ENCODE measurements around the gene LMNB1.

LMNB1 gene

DNA sequence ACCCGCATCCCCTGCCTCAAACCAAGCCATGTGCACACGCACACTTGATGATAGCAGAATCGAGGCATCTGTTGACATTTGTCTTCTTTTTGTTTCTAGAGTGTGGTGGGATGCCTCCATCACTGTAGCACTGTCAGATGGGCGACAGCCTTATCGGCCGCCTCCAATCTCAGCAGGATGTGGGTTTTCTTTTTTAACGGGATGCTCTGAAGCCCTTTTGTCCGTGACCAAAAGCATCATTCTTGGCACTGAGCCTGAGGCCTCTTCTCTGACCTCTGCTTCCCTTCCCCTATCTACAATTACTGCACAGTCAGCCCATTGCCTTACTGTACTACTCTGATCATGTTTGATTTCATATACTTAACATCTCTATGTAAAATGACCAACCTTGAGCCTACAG is 78.3 kb downstream of the LMNB1 start:
- DNase-seq (ENCODE audit: low read depth in 2 of 2), result no peak

DNA sequence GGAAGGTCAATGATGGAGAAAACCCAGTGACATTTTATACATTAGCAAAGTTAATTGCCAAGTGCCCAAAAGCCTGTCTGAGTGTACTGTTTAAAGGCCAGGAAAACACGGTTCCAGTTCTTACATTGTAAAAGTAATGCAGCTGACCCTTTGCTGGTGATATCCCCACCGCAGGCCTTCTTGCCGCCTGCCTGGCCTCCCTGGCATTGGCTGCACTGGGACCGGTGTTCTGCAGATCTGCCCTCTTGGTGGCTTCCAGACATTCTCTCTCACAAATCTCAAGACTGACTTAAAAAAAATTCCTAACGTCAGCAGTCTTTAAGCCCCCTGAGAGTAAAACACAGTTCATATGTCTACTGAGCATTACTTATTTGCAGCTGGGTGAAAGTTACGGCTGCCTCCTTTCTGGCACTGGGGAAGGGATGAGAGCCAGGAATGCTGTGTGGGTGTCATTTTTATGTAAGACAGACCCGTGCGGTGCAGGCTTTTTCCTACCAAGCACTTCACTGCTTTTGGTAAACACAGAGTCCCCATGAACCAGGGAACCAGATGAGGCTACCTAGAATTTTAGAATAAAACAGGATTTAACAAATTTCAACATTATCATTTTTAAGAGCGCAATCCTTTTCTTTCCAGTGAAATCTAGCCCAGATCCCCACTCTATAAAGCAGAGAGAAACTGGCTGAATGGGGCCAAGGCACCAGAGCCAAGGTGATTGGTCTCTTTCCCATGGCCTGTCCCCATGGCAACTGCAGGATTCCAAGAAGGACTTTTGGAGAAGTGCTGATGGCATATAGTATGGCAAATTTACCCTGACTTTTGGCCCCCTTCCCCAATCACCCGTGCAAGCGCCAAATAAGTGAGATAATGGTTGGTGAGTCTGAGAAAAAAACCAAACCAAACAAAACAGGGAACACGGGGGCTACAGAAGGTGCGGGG is 80.8 kb downstream of the LMNB1 start:
- DNase-seq (ENCODE audit: low read depth in 2 of 2), result no peak

DNA sequence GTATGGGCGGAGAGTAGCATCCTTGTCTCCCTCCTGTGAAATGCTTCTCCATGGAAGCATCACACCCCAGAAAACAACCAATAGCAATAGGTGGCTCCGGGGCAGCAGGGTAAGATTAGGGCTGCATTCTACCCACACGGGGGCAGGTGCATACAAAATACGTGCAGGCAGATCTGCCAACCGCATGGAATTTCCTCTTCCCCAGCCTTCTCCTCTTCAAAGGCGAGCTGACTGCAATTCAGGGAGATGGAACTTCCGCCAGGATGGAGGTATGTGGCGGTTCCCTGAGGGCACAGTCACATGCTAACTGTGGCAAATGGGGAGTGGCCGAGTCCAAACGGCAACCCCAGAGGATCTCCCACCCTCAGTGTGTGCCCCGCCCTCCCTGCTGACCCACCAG is 81.5 kb downstream of the LMNB1 start:
- DNase-seq (ENCODE audit: low read depth in 2 of 2), result no peak

DNA sequence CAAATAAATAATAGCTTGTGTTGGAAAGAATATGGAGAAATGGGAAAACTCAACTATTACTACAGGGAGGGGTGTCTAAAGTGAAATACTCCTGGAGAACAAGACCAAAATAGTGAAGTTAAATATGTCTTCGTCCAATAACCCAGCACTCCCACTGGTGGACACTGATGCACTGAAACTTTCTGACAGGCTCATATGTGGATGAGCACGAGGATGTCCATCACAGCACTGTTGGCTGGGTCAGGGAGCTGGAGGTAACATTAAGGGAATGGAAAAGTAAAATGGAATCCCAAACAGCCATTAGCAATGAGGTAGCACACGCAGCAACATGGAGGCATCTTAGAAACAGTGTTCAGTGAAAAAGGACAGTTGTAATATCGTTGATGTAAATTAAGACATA is 86.5 kb downstream of the LMNB1 start:
- DNase-seq (ENCODE audit: low read depth in 2 of 2), result no peak

DNA sequence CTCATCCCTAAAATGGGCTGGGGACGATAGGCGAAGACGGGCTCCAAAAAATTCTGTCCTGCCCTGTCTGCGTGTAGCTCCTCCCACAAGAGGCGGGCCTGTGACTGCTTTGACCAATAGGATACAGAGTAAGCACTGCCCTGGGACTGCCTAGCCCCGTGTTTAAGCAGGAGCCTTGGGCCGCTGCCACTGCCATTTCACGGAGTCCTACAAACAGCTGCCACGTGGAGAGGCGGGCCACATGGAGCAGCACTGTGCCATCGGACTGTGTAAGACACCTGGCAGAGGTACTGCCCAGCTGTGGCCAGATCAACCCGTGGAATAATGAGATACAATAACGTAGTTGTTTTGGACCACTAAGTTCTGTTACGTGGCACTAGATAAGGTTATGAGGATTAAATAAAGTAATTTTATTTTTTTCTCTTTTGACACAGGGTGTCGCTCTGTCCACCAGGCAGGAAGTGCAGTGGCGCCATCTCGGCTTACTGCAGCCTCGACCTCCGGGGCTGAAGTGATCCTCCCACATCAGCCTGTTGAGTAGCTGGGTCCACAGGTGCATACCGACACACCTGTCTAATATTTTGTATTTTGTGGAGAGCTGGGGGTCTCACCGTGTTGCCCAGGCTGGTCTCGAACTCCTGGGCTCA is 87.2 kb downstream of the LMNB1 start:
- no peak for DNase-seq (ENCODE audit: low read depth in 2 of 2)

DNA sequence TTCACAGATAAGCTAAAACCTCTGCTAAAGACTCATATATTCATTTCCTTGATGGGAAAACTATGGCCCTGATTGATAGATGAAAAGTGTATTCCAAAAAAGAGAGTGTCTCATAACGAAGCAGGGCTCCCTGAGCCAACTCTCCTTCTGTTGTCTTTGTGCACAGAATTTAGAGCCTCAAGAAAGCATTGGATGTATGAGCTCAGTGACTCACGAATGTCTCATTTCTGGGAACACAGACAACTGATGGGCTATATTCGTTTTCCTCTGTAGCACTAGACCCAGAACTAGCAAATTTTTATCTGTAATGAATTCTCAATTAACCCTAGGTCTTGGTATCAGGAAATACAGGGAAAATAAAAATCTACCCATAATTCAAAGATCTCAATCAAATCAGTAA is 88.4 kb downstream of the LMNB1 start:
- DNase-seq (ENCODE audit: low read depth in 2 of 2), result no peak

DNA sequence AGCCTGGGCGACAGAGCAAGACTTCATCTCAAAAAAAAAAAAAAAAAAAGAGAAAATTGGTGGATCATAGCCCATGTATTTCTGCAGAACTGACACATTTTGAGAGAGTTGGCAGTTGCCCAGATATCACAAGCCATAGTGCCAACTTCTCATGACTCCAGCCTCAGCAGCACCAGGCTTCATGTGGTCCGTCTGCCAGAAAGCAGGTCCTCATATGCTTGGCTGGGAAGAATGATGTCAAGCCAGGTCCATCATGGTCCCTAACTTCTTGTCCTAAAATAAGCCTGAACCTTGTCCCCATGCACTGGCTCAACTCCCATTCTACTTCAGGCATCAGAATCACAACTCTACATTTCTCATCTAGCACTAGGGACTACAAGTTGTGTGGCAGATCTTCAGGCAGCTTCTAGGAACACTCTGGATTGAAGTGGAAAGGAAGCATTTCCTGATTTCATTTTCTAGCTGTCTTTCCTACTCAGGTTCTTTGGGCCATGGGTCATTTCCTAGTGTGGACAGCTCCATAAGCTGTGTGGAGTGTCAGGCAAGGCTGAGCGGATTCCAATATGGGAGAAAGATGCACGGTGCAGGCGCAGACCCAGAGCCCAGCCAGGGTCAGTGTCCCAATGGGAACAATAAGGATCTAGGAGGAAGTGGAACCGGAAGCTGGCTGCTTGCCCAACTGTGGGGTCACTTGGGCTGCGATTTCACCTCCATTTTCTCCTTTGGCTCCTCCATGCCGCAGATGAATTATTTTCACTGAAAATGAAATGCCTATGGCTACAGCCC is 90.1 kb downstream of the LMNB1 start:
- DNase-seq (ENCODE audit: low read depth in 2 of 2), result no peak

DNA sequence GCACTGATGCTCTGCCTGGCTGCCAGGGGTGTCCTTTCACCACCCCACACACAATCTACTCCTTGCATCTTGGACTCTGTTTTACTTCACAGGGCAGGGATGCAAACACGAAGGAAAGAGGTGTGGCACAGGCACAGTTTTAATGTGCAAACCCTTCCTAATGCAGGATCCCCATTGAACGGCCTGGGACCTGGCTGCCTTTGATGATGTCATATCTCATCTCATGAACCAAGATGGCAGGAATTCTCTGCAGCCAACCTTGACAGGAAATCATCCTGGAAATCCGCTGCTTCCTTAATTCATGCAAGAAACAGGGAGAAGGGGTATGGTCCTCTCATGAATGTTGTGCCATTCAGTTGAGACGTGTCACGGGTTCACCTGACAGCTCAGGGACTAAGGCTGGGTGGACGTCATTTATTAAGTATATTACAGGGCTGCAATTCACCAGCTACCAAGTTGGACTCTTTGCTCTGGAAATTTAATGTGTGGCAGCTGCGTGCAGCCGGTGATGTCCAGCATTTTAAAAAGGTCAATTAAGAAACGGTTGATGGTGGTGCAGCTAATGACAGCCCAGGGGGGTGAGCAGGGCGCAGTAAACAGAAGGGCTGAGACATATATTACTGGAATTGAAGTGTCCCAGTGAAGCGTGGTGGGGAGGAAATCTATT is 91.5 kb downstream of the LMNB1 start:
- DNase-seq (ENCODE audit: low read depth in 2 of 2), result no peak

DNA sequence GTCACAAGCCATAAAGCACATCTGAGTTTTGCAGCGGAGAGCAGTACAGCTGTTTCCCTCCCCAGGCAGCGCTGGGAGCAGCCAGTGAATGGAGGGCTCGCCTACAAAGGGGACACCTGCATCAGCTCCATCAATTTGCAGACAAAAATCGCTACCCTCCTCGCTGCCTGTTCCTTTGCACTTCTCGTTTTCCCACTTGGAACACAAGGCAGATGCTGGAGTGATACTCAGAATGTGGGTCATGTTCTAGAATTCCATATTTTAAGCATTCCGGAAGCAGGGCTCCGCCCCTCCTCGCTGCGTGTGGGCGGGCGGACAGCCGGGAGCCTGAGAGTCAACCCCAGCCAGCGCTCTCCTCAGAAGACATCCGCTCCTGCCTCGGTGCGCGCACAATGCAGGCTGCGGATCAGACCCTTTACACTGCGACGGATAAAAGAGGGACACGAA is 92.1 kb downstream of the LMNB1 start:
- DNase-seq (ENCODE audit: low read depth in 2 of 2), result no peak

DNA sequence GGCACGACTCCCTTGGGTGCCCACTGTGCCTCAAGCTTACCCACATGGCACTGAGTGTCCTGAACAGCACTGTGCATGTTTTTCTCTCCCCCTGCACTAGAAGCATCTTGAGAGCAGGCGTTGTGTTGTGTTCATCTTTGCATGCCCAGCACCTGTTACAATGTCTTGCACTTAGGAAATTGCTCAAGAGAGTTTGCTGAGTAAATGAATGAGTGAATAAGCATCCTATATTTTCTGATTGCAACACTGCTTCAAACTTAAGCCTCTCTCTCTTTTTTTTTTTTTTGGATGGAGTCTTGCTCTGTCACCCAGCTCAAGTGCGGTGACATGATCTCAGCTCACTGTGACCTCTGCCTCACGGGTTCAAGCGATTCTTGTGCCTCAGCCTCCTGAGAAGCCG is 94.5 kb downstream of the LMNB1 start:
- DNase-seq (ENCODE audit: low read depth in 2 of 2), result no peak

DNA sequence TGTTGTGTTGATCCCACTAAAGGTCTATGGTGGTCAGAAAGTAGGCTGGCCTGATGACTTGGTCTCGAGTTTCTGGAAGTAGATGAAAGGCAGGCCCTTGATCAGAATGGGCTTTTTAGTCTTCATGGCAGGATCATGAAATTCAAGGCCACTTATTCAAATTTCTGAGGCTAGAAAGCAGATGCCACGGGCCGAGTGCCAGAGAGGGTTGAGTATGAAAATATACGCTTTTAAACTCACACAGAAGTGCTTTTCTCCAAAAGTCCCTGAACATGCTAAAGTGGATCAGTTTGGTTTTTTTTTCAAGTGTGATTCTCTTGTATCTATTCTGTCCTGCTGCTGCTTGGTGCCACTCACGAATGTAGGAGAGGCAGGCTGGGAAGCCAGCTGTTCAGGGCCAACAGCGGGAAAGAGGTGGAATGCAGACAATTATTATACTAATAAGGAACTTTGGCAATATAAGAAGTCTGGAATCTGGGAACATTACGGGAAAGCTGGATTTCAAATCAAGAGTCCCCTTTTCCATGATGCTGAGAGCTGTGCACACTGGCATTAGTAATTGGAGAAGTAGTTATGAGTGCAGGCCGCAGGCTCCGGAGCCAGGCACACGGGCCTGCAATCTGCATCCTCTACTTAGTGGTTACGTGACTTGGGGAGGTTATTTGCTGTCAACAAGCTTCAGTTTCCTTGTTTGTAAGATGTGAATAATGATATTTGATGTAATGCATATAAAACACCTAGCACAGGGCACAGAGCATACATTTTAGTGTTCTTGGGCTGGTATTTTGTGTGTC is 95.8 kb downstream of the LMNB1 start:
- no peak for DNase-seq (ENCODE audit: low read depth in 2 of 2)

DNA sequence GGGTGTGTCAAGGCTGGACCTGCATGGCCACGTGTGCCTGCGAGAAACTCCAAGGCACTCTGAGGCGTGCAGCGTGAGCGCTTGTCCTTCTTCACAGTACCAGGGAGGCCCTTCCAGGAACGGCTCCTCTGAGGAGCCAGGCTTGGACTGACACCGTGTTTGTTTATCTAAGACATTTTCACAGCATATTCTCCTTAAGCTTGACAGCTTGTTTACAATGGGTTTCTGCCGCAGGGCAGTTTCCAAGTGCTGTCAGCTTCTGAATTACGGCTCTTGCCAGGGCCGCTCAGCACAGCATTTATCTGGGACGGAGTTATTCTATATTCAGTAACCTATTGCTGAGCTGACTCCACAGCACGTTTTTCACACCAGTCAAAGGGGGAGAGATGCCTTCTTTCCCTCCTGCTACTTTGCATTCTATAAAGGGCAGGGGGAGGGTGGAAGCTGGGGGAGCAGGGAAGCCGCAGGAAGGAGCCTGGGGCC is 98.4 kb downstream of the LMNB1 start:
- DNase-seq (ENCODE audit: low read depth in 2 of 2), result no peak

DNA sequence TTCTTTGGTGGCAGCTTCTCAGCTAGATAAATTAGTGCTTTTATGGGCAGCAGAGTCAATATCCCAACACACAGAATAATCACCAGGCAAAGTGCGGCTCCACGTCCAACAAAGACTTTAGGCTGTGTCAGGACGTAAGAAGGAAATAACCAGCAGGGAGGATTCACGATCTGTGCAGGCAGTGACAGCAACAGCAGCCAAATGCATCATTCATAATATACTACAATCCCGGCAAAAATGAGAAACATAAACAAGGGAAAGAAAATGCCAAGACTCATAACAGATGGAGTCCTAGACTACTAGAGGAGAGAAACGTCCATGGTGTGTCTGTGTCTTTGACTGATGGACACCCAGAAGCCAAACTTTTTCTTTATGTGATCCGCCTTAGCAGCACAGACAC is 100.7 kb downstream of the LMNB1 start:
- DNase-seq (ENCODE audit: low read depth in 2 of 2), result no peak

DNA sequence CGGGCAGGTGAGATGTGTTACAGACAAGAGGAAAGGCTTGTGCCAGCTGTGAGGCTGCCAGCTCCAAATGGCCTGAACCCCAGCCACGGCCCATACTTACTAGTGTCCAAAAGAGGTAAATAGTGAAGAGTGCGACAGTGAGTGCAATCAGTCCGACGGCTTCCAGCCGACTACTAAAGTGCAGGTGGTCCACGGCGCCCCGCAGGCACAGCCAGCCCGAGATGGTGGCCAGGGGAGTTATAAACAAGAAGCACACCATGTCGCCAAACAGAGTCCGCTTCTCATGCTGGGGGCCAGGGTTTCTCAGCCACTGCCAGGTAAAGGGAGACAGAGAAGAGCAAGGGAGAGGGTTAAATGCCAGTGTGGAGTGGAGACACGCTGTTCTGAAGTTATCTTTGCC is 101.1 kb downstream of the LMNB1 start:
- no peak for DNase-seq (ENCODE audit: low read depth in 2 of 2)

DNA sequence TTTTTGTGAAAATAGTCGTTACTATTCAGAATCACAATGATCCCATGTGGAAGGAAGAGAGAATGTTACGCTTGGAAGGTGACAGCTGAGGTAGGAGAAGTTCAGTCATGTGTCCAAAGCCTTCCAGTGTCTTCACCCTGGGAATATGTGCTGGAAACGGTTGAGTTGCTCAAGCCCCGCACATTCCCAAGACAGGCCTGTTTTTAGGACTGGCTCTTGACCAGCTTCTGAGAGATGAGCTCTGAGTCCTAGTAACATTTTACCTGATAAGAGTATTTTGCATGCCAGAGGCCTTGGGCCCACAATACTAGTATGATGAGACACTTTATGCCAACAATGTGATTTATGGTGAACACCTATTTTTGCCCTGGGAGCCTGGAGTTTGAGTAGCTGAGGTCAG is 101.7 kb downstream of the LMNB1 start:
- no peak for DNase-seq (ENCODE audit: low read depth in 2 of 2)

DNA sequence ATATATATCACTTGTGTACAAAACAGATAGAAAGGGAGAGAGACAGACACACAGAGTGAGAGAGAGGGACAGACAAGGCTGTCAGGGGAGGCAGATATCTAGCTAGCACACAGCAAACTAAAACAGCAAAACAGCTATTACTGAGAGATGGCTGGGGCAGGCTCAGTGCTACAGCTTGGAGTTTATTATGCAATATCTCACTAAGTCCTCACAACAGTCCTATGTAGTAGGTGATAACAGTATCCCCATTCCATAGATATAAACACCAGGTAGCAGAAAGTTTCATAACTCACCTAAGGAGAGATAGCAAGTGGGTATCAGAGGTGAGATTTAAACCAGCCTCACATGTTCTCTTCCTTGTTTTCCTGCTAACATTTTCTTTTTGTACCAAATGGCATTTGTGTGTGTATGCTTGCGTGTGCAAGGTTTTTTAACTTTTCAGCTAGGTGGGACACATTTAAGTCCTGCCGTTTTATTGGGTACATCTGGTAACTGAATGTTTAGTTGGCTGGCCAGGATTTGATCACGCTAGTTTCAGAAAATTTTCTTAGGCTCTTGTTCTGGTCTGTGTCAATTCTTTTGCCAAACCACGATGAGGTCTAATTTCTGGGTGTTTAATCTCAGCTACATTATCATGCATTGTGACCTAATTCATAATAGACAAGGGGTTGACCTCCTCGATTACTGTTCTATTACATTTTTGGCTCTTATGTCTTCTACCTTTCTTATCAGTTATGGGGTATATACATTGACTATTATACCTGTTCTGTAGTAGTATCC is 105.1 kb downstream of the LMNB1 start:
- DNase-seq (ENCODE audit: low read depth in 2 of 2), result no peak

DNA sequence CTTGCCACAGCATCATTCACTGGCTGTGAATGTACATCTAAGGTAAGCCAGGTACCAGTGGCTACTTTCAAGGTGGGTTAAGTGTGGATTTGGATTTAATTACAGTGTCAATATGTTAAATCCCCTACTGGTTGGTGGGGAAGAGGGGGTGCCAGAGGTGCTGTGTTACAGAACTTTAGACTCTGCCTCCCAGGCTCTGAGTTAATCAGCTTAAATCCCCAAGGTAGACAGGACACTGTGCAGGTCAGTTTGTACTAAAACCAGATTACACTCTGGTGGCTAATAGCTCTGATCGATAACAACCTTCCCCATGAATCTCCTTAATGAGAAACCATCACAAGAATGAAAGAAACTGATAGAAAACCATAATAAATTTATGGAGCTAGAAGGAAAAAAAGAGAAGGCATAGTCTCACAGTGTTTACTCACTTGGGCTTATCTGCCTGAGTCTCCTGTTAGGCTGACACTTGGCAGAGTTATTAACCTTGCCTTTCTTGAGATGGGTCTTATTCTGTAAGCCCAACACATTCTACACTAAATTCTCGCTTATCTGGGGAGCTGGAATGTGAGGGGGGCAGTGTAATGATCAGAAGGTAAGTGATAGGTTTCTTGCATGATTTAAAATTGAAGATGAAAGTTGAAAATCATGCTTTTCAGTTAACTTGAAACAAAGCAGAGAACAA is 106.8 kb downstream of the LMNB1 start:
- no peak for DNase-seq (ENCODE audit: low read depth in 2 of 2)

DNA sequence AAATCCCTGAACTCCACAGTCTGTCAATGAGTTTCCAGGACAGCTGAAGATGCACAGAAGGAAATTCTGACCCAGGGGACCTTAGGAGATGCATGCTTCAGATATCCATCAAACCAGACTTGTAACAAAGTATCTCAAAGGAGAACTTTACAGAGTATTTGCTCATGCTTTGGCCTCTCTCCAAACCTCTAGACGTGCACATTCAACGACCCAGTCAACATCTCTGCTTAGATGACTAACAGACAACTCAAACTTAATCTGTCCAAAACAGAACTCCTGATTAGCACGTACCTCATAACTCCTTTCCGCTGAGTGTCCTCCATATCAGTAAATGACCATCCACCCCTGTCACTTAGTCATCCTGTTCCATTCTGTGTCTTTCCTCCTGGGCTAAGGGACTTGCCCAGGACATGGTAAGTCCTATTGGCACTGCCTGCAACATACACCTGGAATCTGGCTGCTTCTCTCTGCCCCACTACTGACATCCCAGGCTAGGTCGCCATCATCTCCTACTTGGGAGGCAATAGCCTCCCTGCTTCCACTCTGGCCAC is 107.4 kb downstream of the LMNB1 start:
- no peak for DNase-seq (ENCODE audit: low read depth in 2 of 2)

Measured in activated CD8-positive, alpha-beta memory T cell treated with anti-CD3 and anti-CD28 coated beads for 4 hours (primary cell).